ENCODE data around the gene ORAI3.
A peak's percentile ranks its signal among the peaks of the same experiment; 100 is the strongest.

Gene ORAI3

GRCh38 chr16:30948667-30949649, at the start of gene ORAI3:
Gene ORAI3 (plus strand): TSS chr16:30949068. CDS start chr16:30949290, 222 bp downstream.
- DNase-seq: peak; percentile 39 to 59

- no peak for DNase-seq
Observed at GRCh38 chr16:30899794-30900193, 49.1 kb upstream of the ORAI3 start.

GRCh38 chr16:30900588-30900987, 48.3 kb upstream of the ORAI3 start:
- no peak for DNase-seq

- DNase-seq: no peak
Observed at GRCh38 chr16:30901201-30902028, 47.5 kb upstream of the ORAI3 start.

GRCh38 chr16:30902029-30902972, 46.6 kb upstream of the ORAI3 start:
- DNase-seq: peak; percentile 60 to 67

- DNase-seq: peak in 1 of 2 donors; percentile 30
Observed at GRCh38 chr16:30903002-30903401, 45.9 kb upstream of the ORAI3 start.

- DNase-seq: no peak
Observed at GRCh38 chr16:30903596-30903995, 45.3 kb upstream of the ORAI3 start.

GRCh38 chr16:30904114-30904780, 44.6 kb upstream of the ORAI3 start:
- DNase-seq: no peak

- DNase-seq: no peak
Observed at GRCh38 chr16:30907064-30907463, 41.8 kb upstream of the ORAI3 start.

- no peak for DNase-seq
Observed at GRCh38 chr16:30910427-30911029, 38.3 kb upstream of the ORAI3 start.

GRCh38 chr16:30912794-30913412, 36.0 kb upstream of the ORAI3 start:
- DNase-seq: no peak

GRCh38 chr16:30914830-30915229, 34.0 kb upstream of the ORAI3 start:
- no peak for DNase-seq

GRCh38 chr16:30918614-30919013, 30.3 kb upstream of the ORAI3 start:
- DNase-seq: no peak

GRCh38 chr16:30920891-30921290, 28.0 kb upstream of the ORAI3 start:
- no peak for DNase-seq

GRCh38 chr16:30921459-30921747, 27.5 kb upstream of the ORAI3 start:
- no peak for DNase-seq

GRCh38 chr16:30921748-30922419, 27.0 kb upstream of the ORAI3 start:
- peak; percentile 91 for DNase-seq

GRCh38 chr16:30922420-30922959, 26.4 kb upstream of the ORAI3 start:
- DNase-seq: peak; percentile 99

- DNase-seq: peak; percentile 96
Observed at GRCh38 chr16:30922960-30923535, 25.8 kb upstream of the ORAI3 start.

- DNase-seq: no peak
Observed at GRCh38 chr16:30923554-30924075, 25.3 kb upstream of the ORAI3 start, which contains the start of gene FBXL19. Gene FBXL19 (plus strand): TSS chr16:30923572. CDS start chr16:30925755, 2,183 bp downstream.
